ENCODE results near the gene NCAPH2.

DNA sequence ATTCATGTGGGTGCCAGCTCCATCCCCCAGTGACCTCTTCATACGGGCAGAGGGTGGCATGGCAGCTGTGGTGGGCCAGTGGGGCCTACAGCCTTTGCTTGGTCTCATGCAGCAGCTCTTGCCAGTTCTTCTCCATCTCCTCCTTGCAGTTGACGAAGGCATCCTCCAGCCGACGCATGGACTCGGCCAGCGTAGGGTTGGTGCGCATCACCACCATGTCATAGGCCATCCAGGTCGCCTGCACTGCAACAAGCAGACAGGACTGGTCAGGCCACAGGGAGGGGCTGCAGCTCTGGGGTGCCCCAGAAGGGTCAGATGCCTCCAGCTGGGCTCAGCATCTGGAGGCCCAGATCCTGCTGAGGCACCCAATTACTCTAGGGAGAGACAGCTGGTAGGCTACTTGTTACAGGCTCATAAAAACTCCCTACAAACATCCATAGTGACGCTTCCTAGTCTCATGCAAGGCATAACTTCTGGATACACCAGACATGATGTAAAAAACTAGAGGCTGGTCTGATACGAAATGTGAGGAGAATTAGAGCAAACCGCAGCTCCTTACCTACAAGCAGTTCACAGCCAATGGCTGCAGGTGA, 43.2 kb downstream of the NCAPH2 start:
- TF ChIP-seq, protein P1, sequence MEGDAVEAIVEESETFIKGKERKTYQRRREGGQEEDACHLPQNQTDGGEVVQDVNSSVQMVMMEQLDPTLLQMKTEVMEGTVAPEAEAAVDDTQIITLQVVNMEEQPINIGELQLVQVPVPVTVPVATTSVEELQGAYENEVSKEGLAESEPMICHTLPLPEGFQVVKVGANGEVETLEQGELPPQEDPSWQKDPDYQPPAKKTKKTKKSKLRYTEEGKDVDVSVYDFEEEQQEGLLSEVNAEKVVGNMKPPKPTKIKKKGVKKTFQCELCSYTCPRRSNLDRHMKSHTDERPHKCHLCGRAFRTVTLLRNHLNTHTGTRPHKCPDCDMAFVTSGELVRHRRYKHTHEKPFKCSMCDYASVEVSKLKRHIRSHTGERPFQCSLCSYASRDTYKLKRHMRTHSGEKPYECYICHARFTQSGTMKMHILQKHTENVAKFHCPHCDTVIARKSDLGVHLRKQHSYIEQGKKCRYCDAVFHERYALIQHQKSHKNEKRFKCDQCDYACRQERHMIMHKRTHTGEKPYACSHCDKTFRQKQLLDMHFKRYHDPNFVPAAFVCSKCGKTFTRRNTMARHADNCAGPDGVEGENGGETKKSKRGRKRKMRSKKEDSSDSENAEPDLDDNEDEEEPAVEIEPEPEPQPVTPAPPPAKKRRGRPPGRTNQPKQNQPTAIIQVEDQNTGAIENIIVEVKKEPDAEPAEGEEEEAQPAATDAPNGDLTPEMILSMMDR (IDR thresholded peaks at IDR 0.05) = no peak
- TF ChIP-seq POLR2A (IDR thresholded peaks at IDR 0.05) = no peak
